ENCODE measurements around the gene KRT77.
"Not testable (repeated sequence)": the region's sequence is repeated elsewhere in the genome, so short reads cannot be mapped to it uniquely, and the experiment has no call there.

KRT77 gene

DNA sequence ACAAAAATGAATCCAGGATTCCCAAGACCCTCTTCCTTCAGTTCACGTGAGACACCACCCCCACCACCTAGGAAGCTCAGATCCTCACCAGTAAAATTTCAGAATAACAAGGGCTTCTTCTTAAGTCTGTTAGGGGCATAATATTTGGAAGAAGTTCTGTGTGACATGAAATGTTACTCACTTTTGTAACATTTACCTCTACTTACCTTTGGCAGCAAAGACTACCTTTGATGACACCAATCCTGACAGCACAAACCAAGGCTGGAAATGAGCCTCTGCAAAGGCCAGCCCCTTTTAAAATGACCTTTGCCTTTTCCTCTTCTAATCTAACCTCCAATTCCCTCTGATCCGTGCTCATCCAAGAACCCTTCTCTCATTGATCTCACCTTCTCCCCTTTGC lies 19.4 kb upstream of the KRT77 start:
- DNase-seq (ENCODE audit: low read depth) = no peak

DNA sequence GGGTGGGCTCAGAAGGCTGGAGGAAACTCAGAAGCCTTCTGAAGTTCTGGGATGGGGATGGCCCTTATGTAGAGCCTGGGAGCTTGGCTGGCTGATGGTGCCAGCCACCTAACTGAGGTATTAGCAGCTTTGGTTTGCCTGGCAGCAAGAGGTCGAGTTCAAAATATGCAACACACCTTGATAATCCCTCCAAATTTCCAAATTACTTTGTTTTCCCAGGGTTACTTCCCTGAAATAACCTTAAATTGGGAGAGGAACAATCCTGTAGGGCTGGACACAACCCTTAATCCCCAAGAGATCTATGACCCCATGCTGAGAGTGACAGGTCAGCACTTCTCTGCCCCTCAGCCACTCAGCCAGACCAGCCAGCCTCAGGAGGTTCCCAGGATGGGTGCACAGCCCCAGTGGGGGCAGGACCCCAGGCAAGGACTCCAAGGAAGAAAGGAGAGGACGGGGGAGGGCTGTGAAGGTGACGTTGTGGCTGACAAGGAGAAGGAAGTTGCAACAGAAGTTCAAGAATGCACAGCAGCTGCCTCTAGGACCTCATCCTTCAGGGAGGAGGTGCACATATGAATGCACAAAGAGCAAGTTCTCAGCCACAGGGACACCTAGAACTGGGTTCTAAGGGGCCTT lies 18.6 kb upstream of the KRT77 start:
- no peak for DNase-seq (ENCODE audit: low read depth)

GRCh38 chr12:52720365-52720886 lies 17.1 kb upstream of the KRT77 start:
- DNase-seq (ENCODE audit: low read depth) = no peak

- DNase-seq (ENCODE audit: low read depth) = no peak
Measured at GRCh38 chr12:52716061-52716460, 12.7 kb upstream of the KRT77 start.

- no peak for DNase-seq (ENCODE audit: low read depth)
Measured at GRCh38 chr12:52715416-52715815, 12.1 kb upstream of the KRT77 start.

DNA sequence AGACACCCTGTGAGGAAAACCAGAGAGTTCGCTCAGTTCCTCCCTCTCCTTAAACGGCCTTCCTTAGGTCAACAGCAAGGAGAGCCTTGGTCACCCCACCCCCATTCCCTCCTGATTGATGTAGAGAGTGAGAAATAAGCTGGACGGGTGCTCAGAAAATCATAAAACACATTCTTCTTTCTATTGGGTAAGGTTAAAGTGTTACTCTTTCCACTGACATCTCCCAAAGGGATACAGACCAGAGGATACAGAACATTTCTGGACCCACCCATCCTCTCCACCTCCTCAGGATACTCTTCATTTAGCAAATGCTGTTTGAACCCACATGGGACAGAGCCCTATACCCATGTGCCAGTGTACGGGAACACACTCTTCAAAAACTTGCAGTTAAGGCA lies 11.6 kb upstream of the KRT77 start:
- no peak for DNase-seq (ENCODE audit: low read depth)

- DNase-seq (ENCODE audit: low read depth) = peak; percentile 2
Measured at GRCh38 chr12:52713960-52714886, 10.9 kb upstream of the KRT77 start.

- DNase-seq (ENCODE audit: low read depth) = not testable (repeated sequence)
Measured at GRCh38 chr12:52712122-52712521, 8.8 kb upstream of the KRT77 start.

- no peak for DNase-seq (ENCODE audit: low read depth)
Measured at GRCh38 chr12:52710730-52711129, 7.4 kb upstream of the KRT77 start.

- no peak for DNase-seq (ENCODE audit: low read depth)
Measured at GRCh38 chr12:52708010-52708409, 4.7 kb upstream of the KRT77 start.

- DNase-seq (ENCODE audit: low read depth) = no peak
Measured at GRCh38 chr12:52704464-52704863, 1.1 kb upstream of the KRT77 start.

GRCh38 chr12:52703878-52704277 lies 554 bp upstream of the KRT77 start:
- DNase-seq (ENCODE audit: low read depth) = no peak

- DNase-seq (ENCODE audit: low read depth) = no peak
Measured at GRCh38 chr12:52702338-52702737, 986 bp downstream of the KRT77 start.

- no peak for DNase-seq (ENCODE audit: low read depth)
Measured at GRCh38 chr12:52701281-52701680, 2.0 kb downstream of the KRT77 start.

GRCh38 chr12:52699960-52700359 lies 3.4 kb downstream of the KRT77 start:
- DNase-seq (ENCODE audit: low read depth) = no peak

GRCh38 chr12:52699373-52699772 lies 4.0 kb downstream of the KRT77 start:
- no peak for DNase-seq (ENCODE audit: low read depth)

- no peak for DNase-seq (ENCODE audit: low read depth)
Measured at GRCh38 chr12:52698651-52699340, 4.5 kb downstream of the KRT77 start.

DNA sequence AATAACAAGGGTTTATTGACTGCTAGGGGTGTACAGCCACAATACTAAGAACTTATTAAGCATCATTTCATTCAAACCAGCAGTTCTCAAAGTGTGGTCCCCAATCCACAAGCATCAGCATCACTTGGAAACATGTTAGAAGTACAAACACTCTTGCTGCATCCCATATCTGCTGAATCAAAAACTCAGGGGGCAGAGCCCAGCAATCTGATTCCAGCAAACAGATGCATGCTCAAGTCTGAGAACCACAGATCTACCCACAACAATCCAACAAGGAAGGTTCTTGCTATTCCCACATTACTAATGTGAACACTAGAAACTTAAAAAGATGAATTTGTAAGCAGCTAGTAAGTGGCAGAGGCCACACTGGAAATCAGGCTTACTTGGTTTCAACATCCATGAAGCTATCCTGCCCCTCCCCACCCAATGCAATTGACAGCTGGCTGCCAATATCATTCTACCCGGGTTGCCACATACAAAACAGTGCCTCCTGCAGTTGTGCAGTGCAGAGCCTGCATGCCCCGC lies 6.2 kb downstream of the KRT77 start:
- DNase-seq (ENCODE audit: low read depth) = no peak

DNA sequence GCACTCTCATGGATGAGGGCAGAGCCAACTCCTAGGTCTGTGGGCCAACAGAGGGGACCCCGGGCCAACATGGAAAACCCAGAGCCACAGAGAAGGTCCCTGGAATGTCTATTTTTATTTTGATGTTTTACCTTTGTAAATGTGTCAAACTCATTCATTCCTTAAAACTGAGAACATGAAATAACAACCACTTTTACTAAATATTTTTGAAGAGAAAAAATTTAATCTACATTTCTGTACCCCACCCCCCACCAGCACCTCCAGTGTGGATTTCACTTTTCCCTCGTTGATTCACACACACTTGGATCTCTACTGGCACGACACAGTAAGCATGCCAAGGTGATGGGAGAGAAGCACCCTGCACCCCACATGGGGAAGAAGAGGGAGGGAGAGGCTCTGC lies 6.7 kb downstream of the KRT77 start:
- no peak for DNase-seq (ENCODE audit: low read depth)

GRCh38 chr12:52695039-52695438 lies 8.3 kb downstream of the KRT77 start:
- no peak for DNase-seq (ENCODE audit: low read depth)

GRCh38 chr12:52694151-52694550 lies 9.2 kb downstream of the KRT77 start:
- DNase-seq (ENCODE audit: low read depth) = no peak

DNA sequence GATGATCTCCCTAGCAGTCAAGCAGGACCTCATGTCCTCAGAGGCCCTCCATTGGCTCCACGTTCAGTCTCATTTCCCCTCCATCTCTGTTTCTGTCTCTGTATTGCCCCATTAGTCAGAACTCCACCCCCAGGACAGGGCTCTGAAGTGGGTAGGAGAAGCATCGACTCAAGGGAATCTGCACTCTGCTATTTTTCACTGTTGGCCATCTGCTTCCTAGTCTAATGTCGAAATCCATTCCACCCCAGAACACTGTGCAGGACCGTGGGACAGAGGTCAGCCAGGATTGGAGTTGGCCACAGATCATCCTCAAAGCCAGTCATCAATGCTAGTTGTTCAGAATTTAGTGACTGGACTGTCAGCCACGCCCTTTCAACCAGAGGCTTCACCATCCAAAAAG lies 10.1 kb downstream of the KRT77 start:
- DNase-seq (ENCODE audit: low read depth) = no peak
